OCI-LY3 (cell line): Measurements from ENCODE around the gene GPR146.

Experiments used
- CTCF ChIP-seq: fragments of 200-600, 300-600 bp; sonication (generic); IDR thresholded peaks from 2 replicates; pipeline ENCODE4 v1.5.1; 2014; ENCODE audit warnings: antibody characterized with exemption, low read length, low read depth
- EZH2phosphoT487 ChIP-seq: fragments of 200-600 bp; shearing (Covaris generic); IDR thresholded peaks from 2 replicates; pipeline ENCODE4 v1.6.1; 2018; ENCODE audit warnings: antibody characterized with exemption, mixed run types, low read depth

GRCh38 chr7:1052031-1052818 is 7.9 kb downstream of the GPR146 start:
- TF ChIP-seq CTCF, result no peak
- no peak for TF ChIP-seq EZH2phosphoT487
